Activated CD8-positive, alpha-beta T cell treated with anti-CD3 and anti-CD28 coated beads for 36 hours (primary cell): ENCODE data around the gene GNPTG. TPM values are rescaled to one million over a fixed set of nuclear protein-coding genes. Genes with fewer than 3 reads are reported as not detected.

Experiments used
- ATAC-seq: fragments of 200-7000 bp; cut with Tn5 transposase; one replicate; pipeline ENCODE4 v1.10.0; 2021; ENCODE audit warnings: mild to moderate bottlenecking, moderate library complexity
- CTCF ChIA-PET: fragments of 350-600 bp; sonication (Branson Sonifier 250); formaldehyde crosslinking; loops from one replicate; lab custom pipeline; 2021; ENCODE audit warnings: antibody characterized with exemption; lab: Charles Lee
- POLR2A ChIA-PET: fragments of 350-600 bp; sonication (Branson Sonifier 250); formaldehyde crosslinking; loops from one replicate; lab custom pipeline; 2021; ENCODE audit warnings: antibody characterized with exemption; lab: Charles Lee
- DNase-seq: peaks from one replicate; pipeline ENCODE4 v3.0.0-alpha.2; 2020
- H3K27ac Mint-ChIP-seq: one replicate; pipeline ENCODE4 v1.8.0; 2021; ENCODE audit warnings: mild to moderate bottlenecking, mixed read lengths
- H3K27me3 Mint-ChIP-seq: one replicate; pipeline ENCODE4 v1.8.0; 2021; ENCODE audit warnings: mixed read lengths
- H3K36me3 Mint-ChIP-seq: one replicate; pipeline ENCODE4 v1.8.0; 2021; ENCODE audit warnings: low read depth, mixed read lengths
- H3K4me1 Mint-ChIP-seq: one replicate; pipeline ENCODE4 v1.8.0; 2021; ENCODE audit warnings: low read depth, mixed read lengths
- H3K4me3 Mint-ChIP-seq: one replicate; pipeline ENCODE4 v1.8.0; 2021; ENCODE audit warnings: mild to moderate bottlenecking, moderate library complexity, mixed read lengths
- H3K9me3 Mint-ChIP-seq: one replicate; pipeline ENCODE4 v1.8.0; 2021; ENCODE audit warnings: mixed read lengths
- intact Hi-C: fragments of 100-400 bp; cut with micrococcal nuclease; formaldehyde crosslinking; loops from one replicate; pipeline ENCODE4 v1.10.0; 2022
- total RNA-seq, 2 experiments: library from RNA; stranded (reverse); gene quantifications; one replicate each; pipeline ENCODE4 v1.2.3, GENCODE V29; 2021
- TF ChIP-seq, protein P1 (sequence below): fragments of 200-600 bp; IDR thresholded peaks from one replicate; pipeline ENCODE4 v1.8.0; 2022; ENCODE audit warnings: antibody characterized with exemption, mild to moderate bottlenecking

GNPTG gene
- total RNA-seq, 2 experiments from 2014 or later = 17.3 to 19.2 TPM

DNA sequence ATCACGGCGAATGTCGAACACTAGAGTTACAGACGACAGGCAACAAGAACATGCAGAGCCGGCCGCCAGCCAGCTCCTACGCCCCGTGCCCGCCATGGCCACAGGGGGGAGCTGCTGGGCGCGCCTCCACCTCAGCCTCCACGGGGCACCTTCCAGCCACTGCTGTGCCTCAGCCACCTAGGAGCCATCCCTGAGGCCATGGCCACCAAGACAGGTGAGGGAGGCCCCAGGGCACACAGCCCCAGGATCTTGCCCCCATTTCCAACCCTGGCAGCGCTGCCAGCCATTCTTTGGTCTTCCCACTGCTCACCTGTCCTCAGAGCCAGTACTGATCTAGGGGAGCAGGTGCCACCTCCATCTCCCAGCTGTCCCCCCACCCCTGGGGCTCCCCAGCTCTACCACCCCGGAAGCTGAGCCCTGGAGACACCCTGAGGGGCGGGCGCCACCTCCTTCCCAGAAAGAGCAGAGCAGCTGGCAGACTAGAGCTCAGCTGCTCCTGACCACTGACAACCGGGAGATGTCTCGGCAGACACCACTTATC, 11.8 kb downstream of the GNPTG start:
- ChIA-PET CTCF (interaction anchor here (0.6 to 4.2 kb wide), 32 partner anchors 8 to 343 kb away, joined by 3 to 36 read pairs (median 4); partner anchors contain the start of genes CRAMP1, GNPTG, IFT140 and MAPK8IP3), POLR2A (interaction anchor here (0.8 to 3.7 kb wide), 5 partner anchors 15 to 57 kb away, joined by 3 to 17 read pairs (median 3); partner anchors contain the start of gene UQCC4)
- peak overlapping the region; percentile 59 for H3K27ac Mint-ChIP-seq
- TF ChIP-seq, protein P1, sequence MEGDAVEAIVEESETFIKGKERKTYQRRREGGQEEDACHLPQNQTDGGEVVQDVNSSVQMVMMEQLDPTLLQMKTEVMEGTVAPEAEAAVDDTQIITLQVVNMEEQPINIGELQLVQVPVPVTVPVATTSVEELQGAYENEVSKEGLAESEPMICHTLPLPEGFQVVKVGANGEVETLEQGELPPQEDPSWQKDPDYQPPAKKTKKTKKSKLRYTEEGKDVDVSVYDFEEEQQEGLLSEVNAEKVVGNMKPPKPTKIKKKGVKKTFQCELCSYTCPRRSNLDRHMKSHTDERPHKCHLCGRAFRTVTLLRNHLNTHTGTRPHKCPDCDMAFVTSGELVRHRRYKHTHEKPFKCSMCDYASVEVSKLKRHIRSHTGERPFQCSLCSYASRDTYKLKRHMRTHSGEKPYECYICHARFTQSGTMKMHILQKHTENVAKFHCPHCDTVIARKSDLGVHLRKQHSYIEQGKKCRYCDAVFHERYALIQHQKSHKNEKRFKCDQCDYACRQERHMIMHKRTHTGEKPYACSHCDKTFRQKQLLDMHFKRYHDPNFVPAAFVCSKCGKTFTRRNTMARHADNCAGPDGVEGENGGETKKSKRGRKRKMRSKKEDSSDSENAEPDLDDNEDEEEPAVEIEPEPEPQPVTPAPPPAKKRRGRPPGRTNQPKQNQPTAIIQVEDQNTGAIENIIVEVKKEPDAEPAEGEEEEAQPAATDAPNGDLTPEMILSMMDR = peak; percentile 79
- no peak overlapping the region for H3K4me3 Mint-ChIP-seq
- H3K27me3 Mint-ChIP-seq = no peaks in the 10 kb centered on the region
- H3K9me3 Mint-ChIP-seq = no peaks in the 10 kb centered on the region
- intact Hi-C loops = no loop called here
- H3K36me3 Mint-ChIP-seq = peaks cover 18% of the 10 kb centered on the region
- peak; percentile 99 for ATAC-seq
- peaks cover 2% of the 10 kb centered on the region for H3K4me1 Mint-ChIP-seq
- peak; percentile 82 for DNase-seq

DNA sequence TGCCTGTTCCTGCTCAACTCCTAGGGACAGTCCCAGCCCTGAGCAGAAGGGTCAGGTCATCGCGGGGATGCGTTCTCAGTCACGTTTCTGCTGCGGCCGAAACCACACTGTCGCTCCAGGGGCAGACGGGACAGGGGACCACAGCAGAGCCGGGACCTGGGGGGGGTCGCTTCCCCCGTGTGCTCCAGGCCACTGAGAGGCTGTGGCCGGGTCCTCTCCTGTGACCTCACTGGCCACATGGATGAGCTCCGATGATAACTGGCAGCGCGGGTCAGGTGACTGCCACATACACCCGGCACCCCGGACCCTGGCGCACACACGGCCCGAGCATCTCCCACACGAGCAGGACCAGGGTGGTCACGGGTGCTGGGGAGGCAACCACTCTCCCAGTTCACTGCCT, 12.8 kb downstream of the GNPTG start:
- ChIA-PET CTCF (interaction anchor here (0.6 to 4.2 kb wide), 21 partner anchors 10 to 342 kb away, joined by 3 to 36 read pairs (median 5); partner anchors contain the start of genes CRAMP1, IFT140, MAPK8IP3 and TMEM204), POLR2A (interaction anchor here (0.5 to 3.7 kb wide), 5 partner anchors 14 to 43 kb away, joined by 3 to 17 read pairs (median 3); no protein-coding TSS in a partner anchor)
- TF ChIP-seq, protein P1 = no peak
- no peak for ATAC-seq
- peaks cover 2% of the 10 kb centered on the region for H3K4me1 Mint-ChIP-seq
- no peak overlapping the region for H3K4me3 Mint-ChIP-seq
- H3K27me3 Mint-ChIP-seq = no peaks in the 10 kb centered on the region
- no peak for DNase-seq
- no peak overlapping the region for H3K27ac Mint-ChIP-seq
- H3K36me3 Mint-ChIP-seq = peaks cover 16% of the 10 kb centered on the region
- no peaks in the 10 kb centered on the region for H3K9me3 Mint-ChIP-seq
- intact Hi-C loops = no loop called here

DNA sequence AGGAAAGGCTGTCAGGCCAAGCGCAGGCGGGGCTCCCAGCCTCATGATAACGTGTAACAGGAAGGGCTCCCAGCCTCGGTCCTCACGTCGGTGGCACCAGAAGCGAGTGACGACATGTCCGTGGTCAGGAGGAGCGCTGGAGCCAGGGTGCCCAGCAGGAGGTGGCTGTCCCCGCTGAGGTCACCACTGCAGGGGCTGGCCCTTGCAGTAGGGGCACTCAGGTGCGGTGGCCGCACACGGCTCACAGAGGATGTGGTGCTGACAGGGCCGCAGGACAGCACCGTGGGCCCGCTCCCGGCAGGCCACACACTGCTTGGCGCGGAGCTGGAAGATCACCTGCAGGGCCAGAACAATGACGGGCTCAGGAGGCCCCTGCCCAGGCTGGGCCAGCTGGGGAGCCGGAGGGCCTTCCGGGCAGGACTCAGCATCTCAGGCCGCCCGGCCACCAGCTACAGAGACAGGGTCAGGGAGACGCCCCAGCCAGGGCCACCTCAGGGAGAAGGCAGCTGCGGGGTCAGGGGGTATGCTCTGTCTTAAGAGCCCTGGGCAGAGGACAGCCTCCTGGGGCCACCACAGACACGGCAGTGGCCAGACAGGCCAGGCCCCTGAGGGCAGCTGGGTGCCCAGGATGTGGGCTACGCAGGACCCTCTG, 14.5 kb downstream of the GNPTG start:
- H3K27me3 Mint-ChIP-seq = no peaks in the 10 kb centered on the region
- peaks cover 12% of the 10 kb centered on the region for H3K36me3 Mint-ChIP-seq
- ChIA-PET POLR2A (interaction anchor here (3.7 kb wide), 1 partner anchor 12 kb away, joined by 17 read pairs; no protein-coding TSS in a partner anchor), CTCF (interaction anchor here (1.2 to 4.2 kb wide), 4 partner anchors 9 to 46 kb away, joined by 3 to 36 read pairs (median 10); no protein-coding TSS in a partner anchor)
- ATAC-seq (no peak), DNase-seq (no peak)
- TF ChIP-seq, protein P1 = no peak
- intact Hi-C loops = no loop called here
- no peak overlapping the region for H3K4me3 Mint-ChIP-seq
- H3K9me3 Mint-ChIP-seq = no peaks in the 10 kb centered on the region
- no peak overlapping the region for H3K27ac Mint-ChIP-seq
- peaks cover 2% of the 10 kb centered on the region for H3K4me1 Mint-ChIP-seq

DNA sequence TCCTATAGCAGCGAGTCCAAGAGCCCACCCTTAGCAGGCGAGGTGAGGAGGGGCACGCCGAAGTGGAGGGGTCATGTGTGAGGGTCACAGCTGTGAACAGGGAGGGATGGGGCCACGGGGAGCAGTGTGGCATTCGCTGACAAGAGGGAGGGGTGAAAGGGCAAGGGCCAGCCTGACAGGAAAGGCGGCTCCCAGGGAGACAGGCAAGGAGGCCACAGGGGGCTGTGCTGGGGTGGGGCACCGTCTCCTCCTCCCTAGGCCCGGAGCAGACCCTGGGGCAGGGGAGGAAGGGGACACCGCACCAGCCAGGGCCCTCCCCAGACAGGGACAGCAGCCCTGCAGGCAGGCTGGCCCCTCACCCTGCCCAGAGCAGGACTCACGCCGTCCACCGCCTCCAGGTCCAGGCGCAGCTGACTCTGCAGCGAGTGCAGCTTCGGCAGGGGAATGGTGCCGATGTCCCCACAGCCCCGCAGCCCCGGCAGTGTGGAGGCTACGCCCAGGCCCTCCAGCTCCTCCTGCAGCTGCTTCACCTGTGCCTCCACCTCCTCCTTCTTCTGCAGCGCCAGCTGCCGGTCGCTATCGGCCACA, 15.1 kb downstream of the GNPTG start:
- Mint-ChIP-seq H3K4me3 (no peak overlapping the region), H3K36me3 (peaks cover 12% of the 10 kb centered on the region), H3K27me3 (no peaks in the 10 kb centered on the region), H3K27ac (no peak overlapping the region), H3K9me3 (no peaks in the 10 kb centered on the region), H3K4me1 (peaks cover 2% of the 10 kb centered on the region)
- DNase-seq = no peak
- intact Hi-C loops = no loop called here
- ChIA-PET CTCF (no interaction called here), POLR2A (interaction anchor here (3.7 kb wide), 1 partner anchor 12 kb away, joined by 17 read pairs; no protein-coding TSS in a partner anchor)
- no peak for ATAC-seq
- TF ChIP-seq, protein P1 = no peak
